Gastroesophageal sphincter (tissue), 4 donors: ENCODE measurements around the gene PLAGL2. TPM values are rescaled to one million over a fixed set of nuclear protein-coding genes. Genes with fewer than 3 reads are reported as not detected.

Experiments used
- ATAC-seq: fragments of 150-250 bp; one replicate; pipeline ENCODE4 v1.9.1; 2016; ENCODE audit warnings: mild to moderate bottlenecking, moderate library complexity
- H3K27ac ChIP-seq, 4 donors: fragments of 200-600 bp; sonication (generic) in 3 of 4; 1 replicate in 3 of 4; 2 replicates in 1 of 4; pipeline ENCODE4 v1.5.1; 2016 to 2019
- H3K27me3 ChIP-seq: fragments of 200-600 bp; sonication (generic); one replicate; pipeline ENCODE4 v1.5.1; 2019
- H3K36me3 ChIP-seq, 2 donors: fragments of 200-600 bp; sonication (generic); one replicate each; pipeline ENCODE4 v1.5.1; 2019; ENCODE audit warnings: control low read depth in 1 of 2
- H3K4me1 ChIP-seq, 3 donors: fragments of 200-600 bp; sonication (generic); 1 replicate in 2 of 3; 2 replicates in 1 of 3; pipeline ENCODE4 v1.5.1; 2016 to 2019; ENCODE audit warnings: control low read depth in 2 of 3
- H3K4me3 ChIP-seq, 2 donors: fragments of 200-600 bp; sonication (generic); one replicate each; pipeline ENCODE4 v1.5.1; 2019; ENCODE audit warnings: mild to moderate bottlenecking in 1 of 2, moderate library complexity in 1 of 2
- H3K9me3 ChIP-seq, 3 donors: fragments of 200-600 bp; sonication (generic); one replicate each; pipeline ENCODE4 v1.5.1; 2017 to 2019; ENCODE audit warnings: control low read depth in 2 of 3
- EP300 ChIP-seq: sonication (generic); formaldehyde crosslinking; IDR thresholded peaks from one replicate; pipeline ENCODE4 v1.6.1; 2017; ENCODE audit warnings: antibody characterized with exemption, mild to moderate bottlenecking
- POLR2A ChIP-seq, 2 donors: fragments of 450-650 bp; IDR thresholded peaks; one replicate each; pipeline ENCODE4 v1.6.1; 2017; ENCODE audit warnings: antibody characterized with exemption in 2 of 2, mild to moderate bottlenecking in 2 of 2, moderate library complexity in 1 of 2
- POLR2AphosphoS5 ChIP-seq: sonication (generic); formaldehyde crosslinking; IDR thresholded peaks from one replicate; pipeline ENCODE4 v1.6.1; 2017; ENCODE audit warnings: antibody characterized with exemption
- WGBS, 2 donors: methylation state at CpG; one replicate each; pipeline ENCODE4 v1.1.5; 2018; ENCODE audit warnings: low coverage in 1 of 2; 5-methylcytosine and 5-hydroxymethylcytosine counted together
- total RNA-seq, 4 donors: library from RNA; depleted of rRNA; stranded (reverse); fragments of >200 nt; gene quantifications; one replicate each; pipeline ENCODE4 v1.1.0, GENCODE V29; 2016
- TF ChIP-seq, protein P1 (sequence below), 4 experiments: fragments of 200-600 bp in 2 of 4; fragments of 450-650 bp in 2 of 4; sonication (generic) in 1 of 4; IDR thresholded peaks; one replicate each; pipeline ENCODE4 v1.5.1; 2017 to 2019; ENCODE audit warnings: antibody characterized with exemption in 4 of 4, mild to moderate bottlenecking in 2 of 4, moderate library complexity in 2 of 4

The PLAGL2 gene
- total RNA-seq, 4 donors from 2014 or later = 5.8 to 11.0 (median 6.1) TPM

DNA sequence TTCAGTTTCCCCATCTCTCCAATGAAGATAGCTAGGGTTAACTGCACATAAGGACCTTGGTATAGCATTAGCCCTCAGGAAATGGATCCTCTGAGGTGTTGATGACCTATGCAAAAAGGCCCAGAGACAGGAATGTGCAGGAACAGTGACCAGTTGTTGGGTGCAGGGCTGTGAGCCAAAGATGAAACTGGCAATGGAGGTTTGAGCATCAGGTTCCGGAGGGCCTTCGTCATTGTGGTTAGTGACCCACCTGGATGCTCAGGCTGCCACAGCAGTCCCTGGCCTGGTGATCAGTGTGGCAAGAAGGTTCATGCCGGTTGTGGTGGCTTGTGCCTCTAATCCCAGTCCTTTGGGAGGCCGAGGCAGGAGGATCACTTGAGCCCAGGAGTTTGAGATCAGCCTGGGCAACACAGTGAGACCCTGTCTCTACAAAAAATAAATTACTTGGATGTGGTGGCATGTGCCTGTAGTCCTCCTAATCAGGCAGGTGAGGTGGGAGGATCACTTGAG, 54.3 kb downstream of the PLAGL2 start:
- Histone ChIP-seq H3K36me3 (peaks cover 0 to 88% of the 10 kb centered on the region in 2 donors), H3K27me3 (no peaks in the 10 kb centered on the region), H3K4me3 (no peak overlapping the region), H3K4me1 (peaks cover 0 to 16% (median 4%) of the 10 kb centered on the region in 3 donors), H3K27ac (no peak overlapping the region), H3K9me3 (no peaks in the 10 kb centered on the region)
- no peak for ATAC-seq
- TF ChIP-seq, protein P1, sequence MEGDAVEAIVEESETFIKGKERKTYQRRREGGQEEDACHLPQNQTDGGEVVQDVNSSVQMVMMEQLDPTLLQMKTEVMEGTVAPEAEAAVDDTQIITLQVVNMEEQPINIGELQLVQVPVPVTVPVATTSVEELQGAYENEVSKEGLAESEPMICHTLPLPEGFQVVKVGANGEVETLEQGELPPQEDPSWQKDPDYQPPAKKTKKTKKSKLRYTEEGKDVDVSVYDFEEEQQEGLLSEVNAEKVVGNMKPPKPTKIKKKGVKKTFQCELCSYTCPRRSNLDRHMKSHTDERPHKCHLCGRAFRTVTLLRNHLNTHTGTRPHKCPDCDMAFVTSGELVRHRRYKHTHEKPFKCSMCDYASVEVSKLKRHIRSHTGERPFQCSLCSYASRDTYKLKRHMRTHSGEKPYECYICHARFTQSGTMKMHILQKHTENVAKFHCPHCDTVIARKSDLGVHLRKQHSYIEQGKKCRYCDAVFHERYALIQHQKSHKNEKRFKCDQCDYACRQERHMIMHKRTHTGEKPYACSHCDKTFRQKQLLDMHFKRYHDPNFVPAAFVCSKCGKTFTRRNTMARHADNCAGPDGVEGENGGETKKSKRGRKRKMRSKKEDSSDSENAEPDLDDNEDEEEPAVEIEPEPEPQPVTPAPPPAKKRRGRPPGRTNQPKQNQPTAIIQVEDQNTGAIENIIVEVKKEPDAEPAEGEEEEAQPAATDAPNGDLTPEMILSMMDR (IDR thresholded peaks at IDR 0.05) = no peak
- TF ChIP-seq EP300 = no peak
- no peak for TF ChIP-seq POLR2AphosphoS5
- no peak for TF ChIP-seq POLR2A (IDR thresholded peaks at IDR 0.05)
- 80% methylated on average over 1 of the region's 4 CpGs; no CpG with 5 or more reads in 1 of the 2 donors for WGBS, 2 donors

DNA sequence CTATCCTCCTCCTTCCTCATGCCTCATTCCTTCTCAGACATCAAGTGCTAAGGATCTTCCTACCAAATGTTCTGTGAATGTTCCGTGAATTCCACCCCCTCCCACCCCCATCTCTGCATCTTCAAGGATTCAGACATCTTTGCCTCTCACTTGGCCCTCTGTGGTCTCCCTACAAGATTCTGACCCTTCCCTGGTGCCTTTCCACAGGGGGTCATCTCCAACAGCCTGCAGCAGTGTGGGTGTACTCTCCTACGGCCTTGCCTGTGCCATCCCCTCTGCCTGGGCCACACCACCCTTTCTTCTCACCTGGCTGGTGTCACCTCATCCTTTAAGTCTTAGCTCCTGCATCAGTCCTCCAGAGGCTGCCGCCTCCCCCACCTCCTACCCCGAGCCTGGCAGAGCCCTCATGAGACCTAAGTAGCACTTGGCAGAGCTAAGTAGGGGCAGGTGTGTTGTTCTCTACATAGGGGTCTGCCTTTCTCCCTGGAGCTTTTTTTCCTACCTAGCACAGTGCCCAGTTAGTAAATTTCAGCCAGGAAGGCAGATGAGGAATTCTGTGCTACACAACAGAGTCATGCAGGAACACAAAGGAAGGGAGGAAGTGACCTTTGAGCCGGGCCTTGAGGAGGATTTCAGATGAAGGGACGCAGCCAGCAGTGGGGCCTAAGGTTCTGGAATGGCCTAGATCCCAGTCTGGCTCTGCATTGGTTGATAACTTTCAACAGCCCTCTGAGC, 55.0 kb downstream of the PLAGL2 start:
- TF ChIP-seq EP300 (no peak), POLR2AphosphoS5 (no peak), POLR2A (IDR thresholded peaks at IDR 0.05) (no peak)
- TF ChIP-seq, protein P1 (IDR thresholded peaks at IDR 0.05) = no peak

DNA sequence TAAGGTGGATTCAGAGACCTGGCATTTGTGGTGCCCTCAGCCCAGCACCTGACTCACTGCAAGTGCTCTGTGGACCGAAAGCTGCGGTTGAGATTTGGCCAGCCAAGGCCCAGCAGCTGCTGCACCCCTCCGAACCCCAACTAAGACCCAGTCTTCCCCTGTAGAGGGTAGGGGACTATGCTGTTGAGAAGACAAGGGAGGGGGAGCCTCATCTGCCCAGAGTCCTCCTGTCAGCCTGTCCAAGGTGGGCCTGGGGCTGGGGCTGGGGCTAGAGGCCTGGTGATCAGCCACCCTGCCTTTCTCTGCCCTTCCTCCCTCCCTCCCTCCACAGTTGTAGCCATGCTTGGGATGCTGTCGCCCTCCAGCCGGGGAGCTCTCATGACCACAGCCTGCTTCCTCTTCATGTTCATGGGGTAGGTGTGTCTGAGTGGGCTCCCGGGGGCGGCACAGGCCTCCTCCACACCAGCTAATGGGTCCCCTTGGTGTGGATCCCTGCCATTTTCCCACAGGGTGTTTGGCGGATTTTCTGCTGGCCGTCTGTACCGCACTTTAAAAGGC, 57.2 kb downstream of the PLAGL2 start:
- Histone ChIP-seq H3K4me3 (no peak overlapping the region), H3K36me3 (peaks cover 0 to 99% of the 10 kb centered on the region in 2 donors), H3K27me3 (no peaks in the 10 kb centered on the region), H3K27ac (no peak overlapping the region), H3K4me1 (peaks cover 0 to 11% (median 4%) of the 10 kb centered on the region in 3 donors), H3K9me3 (no peaks in the 10 kb centered on the region)
- 80% methylated on average over 2 of the region's 10 CpGs; no CpG with 5 or more reads in 1 of the 2 donors for WGBS, 2 donors
- no peak for TF ChIP-seq POLR2AphosphoS5
- no peak for ATAC-seq

More for the DNA sequence above, 55.0 kb downstream of the PLAGL2 start:
- Histone ChIP-seq H3K4me1 (peaks cover 0 to 16% (median 4%) of the 10 kb centered on the region in 3 donors), H3K36me3 (peaks cover 0 to 88% of the 10 kb centered on the region in 2 donors), H3K9me3 (no peaks in the 10 kb centered on the region), H3K4me3 (no peak overlapping the region), H3K27me3 (no peaks in the 10 kb centered on the region), H3K27ac (no peak overlapping the region)
- ATAC-seq = no peak
- WGBS, 2 donors = 76 to 80% methylated on average over 4 of the region's 6 CpGs

DNA sequence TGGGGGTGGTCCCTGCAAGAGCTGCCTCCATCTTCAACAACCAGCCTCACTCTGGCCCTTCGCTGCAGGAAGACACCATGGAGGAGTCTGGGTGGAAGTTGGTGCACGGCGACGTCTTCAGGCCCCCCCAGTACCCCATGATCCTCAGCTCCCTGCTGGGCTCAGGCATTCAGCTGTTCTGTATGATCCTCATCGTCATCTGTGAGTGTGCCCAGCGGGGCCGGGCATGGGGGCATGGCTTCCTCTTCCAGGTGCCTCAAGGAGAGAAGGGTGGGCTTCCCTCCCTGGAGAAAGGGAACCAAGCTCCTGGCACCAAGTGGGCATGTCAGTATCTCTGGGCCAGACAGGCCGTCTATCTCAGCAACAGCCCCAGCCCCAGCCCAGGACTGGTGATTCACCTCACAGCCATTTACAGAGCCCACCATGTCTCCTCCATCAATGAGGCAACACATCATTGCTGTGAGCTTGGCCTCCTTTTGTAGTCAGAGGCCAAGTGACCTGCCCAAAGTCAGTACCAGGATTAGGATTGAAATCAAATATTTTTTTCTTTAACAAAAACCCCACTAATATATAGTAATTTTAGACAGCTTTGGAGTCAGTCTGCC, 57.9 kb downstream of the PLAGL2 start:
- WGBS, 2 donors = no CpG with 5 or more reads among the region's 8 CpGs
- peaks cover 0 to 100% of the 10 kb centered on the region in 2 donors for H3K36me3 ChIP-seq
- TF ChIP-seq EP300 (no peak), POLR2A (IDR thresholded peaks at IDR 0.05) (no peak), POLR2AphosphoS5 (no peak)
- TF ChIP-seq, protein P1 (IDR thresholded peaks at IDR 0.05) = no peak

DNA sequence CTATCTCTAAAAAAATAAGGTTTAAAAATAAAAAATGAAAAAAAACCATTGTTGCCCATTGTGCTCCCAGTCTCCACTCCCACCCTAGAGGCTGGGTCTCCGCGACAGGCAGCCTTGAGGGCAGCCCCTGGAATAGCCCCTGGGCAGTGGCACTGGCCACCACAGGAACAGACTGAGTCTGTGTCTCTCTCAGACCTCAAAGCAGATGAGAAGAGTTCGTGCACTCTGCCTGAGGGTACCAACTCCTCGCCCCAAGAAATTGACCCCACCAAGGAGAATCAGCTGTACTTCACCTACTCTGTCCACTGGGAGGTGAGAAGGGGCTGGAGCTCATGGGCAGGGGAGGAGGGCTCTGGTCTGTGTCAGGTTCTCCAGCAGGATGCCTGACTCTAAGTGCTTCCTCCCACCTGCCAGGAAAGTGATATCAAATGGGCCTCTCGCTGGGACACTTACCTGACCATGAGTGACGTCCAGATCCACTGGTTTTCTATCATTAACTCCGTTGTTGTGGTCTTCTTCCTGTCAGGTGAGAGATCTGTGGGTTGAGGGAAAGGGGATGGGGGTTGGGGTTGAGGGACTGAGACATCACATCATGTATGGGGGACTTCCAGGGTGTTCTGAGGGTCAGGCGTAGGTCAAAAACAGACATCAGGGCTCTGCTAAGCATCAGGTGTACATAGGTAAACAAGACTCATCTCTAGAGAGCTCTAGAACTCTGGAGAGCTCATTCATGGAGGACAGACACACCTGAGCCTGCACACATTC, 62.5 kb downstream of the PLAGL2 start:
- Histone ChIP-seq H3K9me3 (no peaks in the 10 kb centered on the region), H3K27me3 (no peaks in the 10 kb centered on the region), H3K36me3 (peaks cover 0 to 98% of the 10 kb centered on the region in 2 donors), H3K4me1 (no peaks in the 10 kb centered on the region), H3K27ac (no peak overlapping the region), H3K4me3 (no peak overlapping the region)
- no peak for ATAC-seq
- 95 to 100% methylated on average over 2 to 4 of the region's 8 CpGs for WGBS, 2 donors
- TF ChIP-seq, protein P1 (IDR thresholded peaks at IDR 0.05) = no peak
- TF ChIP-seq POLR2AphosphoS5 = no peak
- no peak for TF ChIP-seq EP300
- TF ChIP-seq POLR2A (IDR thresholded peaks at IDR 0.05) = no peak

More for the DNA sequence above, 57.9 kb downstream of the PLAGL2 start:
- Histone ChIP-seq H3K9me3 (no peaks in the 10 kb centered on the region), H3K4me3 (no peak overlapping the region), H3K27me3 (no peaks in the 10 kb centered on the region), H3K27ac (no peak overlapping the region), H3K4me1 (peaks cover 0 to 4% (median under 1%) of the 10 kb centered on the region in 3 donors)
- no peak for ATAC-seq
